ENCODE measurements around the gene TAS1R2. TPM values are rescaled to one million over a fixed set of nuclear protein-coding genes. Genes with fewer than 3 reads are reported as not detected.

Gene TAS1R2
- polyA plus RNA-seq, 10 donors, result not detected

DNA sequence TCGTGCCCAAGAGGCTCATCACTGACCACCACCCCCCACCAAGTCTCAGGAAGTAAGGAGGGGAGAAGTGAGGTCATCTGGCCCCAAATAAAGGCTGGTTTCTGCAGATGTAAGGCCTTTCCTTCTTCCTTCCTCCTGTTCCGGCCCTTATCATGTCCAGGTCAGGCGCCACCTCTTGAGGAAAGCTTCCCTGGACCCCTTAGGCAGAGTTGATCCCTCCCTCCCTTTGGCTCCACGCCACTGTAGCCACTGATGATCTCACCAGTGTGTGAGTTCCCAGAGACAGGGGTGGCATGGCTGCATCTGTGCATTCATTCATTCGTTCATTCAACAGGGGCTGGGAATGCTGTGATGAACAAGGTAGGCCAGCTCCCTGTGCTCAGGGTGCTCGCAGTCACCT, 59.2 kb downstream of the TAS1R2 start:
- DNase-seq, result no peak

DNA sequence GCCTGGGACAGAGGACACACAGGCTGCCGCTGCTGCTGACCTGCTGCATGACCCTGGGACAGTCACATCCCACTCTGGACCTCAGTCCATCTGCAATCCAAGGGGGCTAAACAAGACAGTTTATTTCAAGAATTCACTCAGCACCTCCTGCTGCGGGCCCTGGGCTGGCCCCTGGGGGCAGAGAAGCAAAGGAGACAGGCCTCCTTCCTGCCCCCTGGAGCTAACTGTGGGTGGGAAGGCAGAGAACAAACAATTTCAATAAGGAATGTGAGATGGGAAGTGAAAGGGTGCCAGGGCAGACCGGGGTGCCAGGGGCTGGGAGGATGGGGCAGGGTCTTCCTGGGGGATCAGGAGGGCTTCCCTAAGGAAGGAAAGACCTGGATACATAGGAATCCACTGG, 60.0 kb downstream of the TAS1R2 start:
- DNase-seq, result no peak

- peak in 1 of 3 donors; percentile 78 for DNase-seq
Measured at GRCh38 chr1:18798946-18799345, 60.5 kb downstream of the TAS1R2 start.

DNA sequence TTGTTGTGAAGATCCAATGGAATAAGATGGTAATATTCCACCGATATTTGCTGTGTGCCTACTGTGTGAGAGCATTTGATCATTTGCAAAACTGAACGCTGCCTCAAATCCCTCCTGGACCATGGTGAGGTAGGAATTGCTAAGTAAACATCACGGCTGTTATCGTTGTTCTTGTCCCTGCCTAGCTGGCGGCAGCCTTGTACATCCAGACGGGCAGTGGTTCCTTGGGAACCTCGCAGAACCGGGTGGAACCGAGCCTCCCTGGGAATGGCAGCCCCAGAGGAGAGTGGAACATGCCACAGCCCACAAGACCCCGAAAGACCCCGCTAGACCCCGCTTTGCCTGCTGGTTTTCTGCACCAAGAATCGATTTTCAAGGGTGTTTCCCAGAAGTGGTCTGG, 60.9 kb downstream of the TAS1R2 start:
- DNase-seq, result no peak

- no peak for DNase-seq
Measured at GRCh38 chr1:18796950-18797349, 62.5 kb downstream of the TAS1R2 start.

GRCh38 chr1:18795002-18795689, 64.3 kb downstream of the TAS1R2 start:
- no peak for DNase-seq

- DNase-seq, result no peak
Measured at GRCh38 chr1:18794561-18794960, 64.9 kb downstream of the TAS1R2 start.

DNA sequence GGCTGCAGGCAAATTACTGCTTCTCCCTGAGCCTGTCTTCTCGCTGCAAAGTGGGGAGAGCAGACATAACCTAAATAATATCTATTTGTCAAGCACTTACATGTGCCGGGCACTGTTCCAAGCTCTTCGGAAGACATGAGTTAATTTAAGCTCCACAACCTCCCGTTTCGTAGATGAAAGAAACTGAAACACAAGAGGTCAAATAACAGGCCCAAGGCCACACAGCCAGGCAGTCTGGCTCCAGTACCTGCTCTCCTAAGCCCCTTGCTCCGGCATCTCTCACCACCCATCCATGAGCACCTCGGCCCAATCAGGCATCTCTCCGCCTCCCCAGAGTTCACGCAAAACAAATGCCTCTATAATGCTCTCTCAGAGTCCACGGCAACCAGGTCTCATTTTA, 65.4 kb downstream of the TAS1R2 start:
- DNase-seq, result peak in 1 of 3 donors; percentile 70

- DNase-seq, result no peak
Measured at GRCh38 chr1:18793164-18793563, 66.3 kb downstream of the TAS1R2 start.

DNA sequence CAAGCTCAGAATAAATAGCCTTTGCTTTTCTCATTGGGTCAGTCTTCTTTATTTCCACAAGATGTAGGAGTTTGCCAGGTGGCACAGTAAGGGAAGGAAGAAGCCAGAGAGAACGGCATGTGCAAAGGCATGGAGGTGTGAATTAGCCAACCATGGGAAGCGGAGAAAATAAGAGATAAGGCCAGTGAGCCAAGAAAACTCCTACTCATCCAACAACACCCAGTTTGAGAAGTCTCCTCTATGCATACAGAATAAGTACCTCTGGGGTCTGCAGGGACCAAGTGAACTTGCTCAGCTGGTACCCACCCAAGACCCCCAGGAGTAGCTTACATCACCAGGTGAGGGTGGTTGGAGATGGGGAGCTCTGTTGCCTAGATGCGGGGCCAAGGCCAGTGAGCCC, 66.7 kb downstream of the TAS1R2 start:
- no peak for DNase-seq

Other genes with a start within 250 kb of the TAS1R2 start
- 10 to 100 TPM; 38.4 to 63.1 (median 43.3) TPM for gene PAX7, start 228.8 kb downstream of the TAS1R2 start, polyA plus RNA-seq (ENCODE audit: insufficient read length in 10 of 10)
- 10 to 100 TPM; 10.1 to 15.0 (median 12.5) TPM for gene ALDH4A1, start 42.9 kb upstream of the TAS1R2 start, polyA plus RNA-seq (ENCODE audit: insufficient read length in 10 of 10)
- gene IFFO2, start 97.0 kb upstream of the TAS1R2 start, polyA plus RNA-seq (ENCODE audit: insufficient read length in 10 of 10), result 10 to 100 TPM in 1 of 10 donors, 1 to 10 TPM in 9; 4.0 to 10.1 (median 5.4) TPM